ENCODE results near the gene KRTAP5-11.
"Not testable (repeated sequence)": the region's sequence is repeated elsewhere in the genome, so short reads cannot be mapped to it uniquely, and the experiment has no call there.

Gene KRTAP5-11

DNA sequence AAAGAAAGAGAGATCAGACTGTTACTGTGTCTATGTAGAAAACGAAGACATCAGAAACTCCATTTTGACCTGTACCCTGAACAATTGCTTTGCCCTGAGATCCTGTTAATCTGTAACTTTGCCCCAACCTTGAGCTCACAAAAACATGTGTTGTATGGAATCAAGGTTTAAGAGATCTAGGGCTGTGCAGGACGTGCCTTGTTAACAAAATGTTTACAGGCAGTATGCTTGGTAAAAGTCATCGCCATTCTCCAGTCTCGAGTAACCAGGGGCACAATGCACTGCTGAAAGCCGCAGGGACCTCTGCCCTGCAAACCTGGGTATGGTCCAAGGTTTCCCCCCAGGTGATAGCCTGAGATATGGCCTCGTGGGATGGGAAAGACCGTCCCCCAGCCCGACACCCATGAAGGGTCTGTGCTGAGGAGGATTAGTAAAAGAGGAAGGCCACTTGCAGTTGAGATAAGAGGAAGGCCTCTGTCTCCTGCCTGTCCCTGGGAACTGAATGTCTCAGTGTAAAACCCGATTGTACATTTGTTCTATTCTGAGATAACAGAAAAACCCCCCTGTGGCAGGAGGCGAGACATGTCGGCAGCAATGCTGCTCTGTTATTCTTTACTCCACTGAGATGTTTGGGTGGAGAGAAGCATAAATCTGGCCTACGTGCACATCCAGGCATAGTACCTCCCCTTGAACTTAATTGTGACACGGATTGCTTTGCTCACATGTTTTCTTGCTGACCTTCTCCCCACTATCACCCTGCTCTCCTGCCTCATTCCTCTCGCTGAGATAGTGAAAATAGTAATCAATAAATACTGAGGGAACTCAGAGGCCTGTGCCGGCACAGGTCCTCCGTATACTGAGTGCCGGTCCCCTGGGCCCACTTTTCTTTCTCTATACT lies 47.7 kb downstream of the KRTAP5-11 start:
- in situ Hi-C loops (cut with MboI; ENCODE audit: low sequenced_read_pairs): not testable (repeated sequence)

DNA sequence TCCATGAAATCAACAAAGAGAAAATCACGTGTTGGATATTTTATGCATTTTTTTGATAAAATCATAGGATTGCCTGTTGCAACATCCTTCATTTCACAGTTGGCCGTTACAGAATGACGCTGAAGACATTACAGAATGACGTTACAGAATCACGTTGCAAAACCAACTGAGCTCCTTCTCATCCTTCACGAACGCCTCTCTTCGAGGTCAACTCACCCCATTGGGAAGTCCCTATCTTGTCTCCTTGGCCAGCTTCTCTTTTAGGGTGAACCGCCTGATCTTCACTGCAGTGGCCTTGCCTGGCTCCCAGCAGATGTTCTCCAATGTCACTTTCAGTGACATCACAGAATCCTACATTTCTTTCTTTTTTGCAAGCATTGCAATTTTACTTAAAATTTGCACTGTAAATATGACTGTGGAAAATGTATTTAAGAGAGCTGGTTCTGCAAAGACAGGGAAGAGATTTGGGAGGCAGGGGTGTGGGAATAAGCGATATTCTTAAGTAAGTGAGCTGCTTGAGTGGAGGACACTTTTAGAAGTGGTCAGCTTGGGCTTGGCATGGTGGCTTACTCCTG lies 50.6 kb downstream of the KRTAP5-11 start:
- in situ Hi-C loops (cut with MboI; ENCODE audit: low sequenced_read_pairs): no loop called here

Data from HL-60/S4 treated with retinoic acid at 250 ng/mL for 4 days and 3 days (cell line).